Type B pancreatic cell (in vitro differentiated cells): ENCODE measurements around the gene ARL4C. TPM values are rescaled to one million over a fixed set of nuclear protein-coding genes. Genes with fewer than 3 reads are reported as not detected.

Experiments
- DNase-seq: peaks from one replicate; pipeline ENCODE4 v3.0.0; 2021; ENCODE audit warnings: mixed read lengths; ENCODE audit not compliant: unreplicated experiment; ENCODE audit errors: extremely low spot score
- H3K27ac Mint-ChIP-seq: 2 replicates; pipeline ENCODE4 v1.8.0; 2021; ENCODE audit warnings: mild to moderate bottlenecking, mixed read lengths
- H3K27me3 Mint-ChIP-seq: 2 replicates; pipeline ENCODE4 v1.8.0; 2021; ENCODE audit warnings: mixed read lengths
- H3K36me3 Mint-ChIP-seq: 2 replicates; pipeline ENCODE4 v1.8.0; 2021; ENCODE audit warnings: mixed read lengths
- H3K4me1 Mint-ChIP-seq: one replicate; pipeline ENCODE4 v1.8.0; 2021; ENCODE audit warnings: mixed read lengths; ENCODE audit not compliant: unreplicated experiment
- H3K4me3 Mint-ChIP-seq: 2 replicates; pipeline ENCODE4 v1.8.0; 2021; ENCODE audit warnings: mild to moderate bottlenecking, mixed read lengths
- H3K9me3 Mint-ChIP-seq: 2 replicates; pipeline ENCODE4 v1.8.0; 2021; ENCODE audit warnings: mixed read lengths
- total RNA-seq: library from RNA; stranded (reverse); gene quantifications from 2 replicates; pipeline ENCODE4 v1.2.1, GENCODE V29; 2021; ENCODE audit warnings: low replicate concordance
- TF ChIP-seq, protein P1 (sequence below): fragments of 200-600 bp; sonication (generic); conservative IDR thresholded peaks from 2 replicates; pipeline ENCODE4 v1.5.0; 2021; ENCODE audit warnings: antibody characterized with exemption, mild to moderate bottlenecking

ARL4C gene
- total RNA-seq, 1 donor from 2014 or later: 72.1 TPM

- no peaks in the 10 kb centered on the region for H3K27me3 Mint-ChIP-seq
- H3K4me1 Mint-ChIP-seq: peaks cover 7% of the 10 kb centered on the region
- peaks cover under 1% of the 10 kb centered on the region for H3K9me3 Mint-ChIP-seq
- TF ChIP-seq, protein P1, sequence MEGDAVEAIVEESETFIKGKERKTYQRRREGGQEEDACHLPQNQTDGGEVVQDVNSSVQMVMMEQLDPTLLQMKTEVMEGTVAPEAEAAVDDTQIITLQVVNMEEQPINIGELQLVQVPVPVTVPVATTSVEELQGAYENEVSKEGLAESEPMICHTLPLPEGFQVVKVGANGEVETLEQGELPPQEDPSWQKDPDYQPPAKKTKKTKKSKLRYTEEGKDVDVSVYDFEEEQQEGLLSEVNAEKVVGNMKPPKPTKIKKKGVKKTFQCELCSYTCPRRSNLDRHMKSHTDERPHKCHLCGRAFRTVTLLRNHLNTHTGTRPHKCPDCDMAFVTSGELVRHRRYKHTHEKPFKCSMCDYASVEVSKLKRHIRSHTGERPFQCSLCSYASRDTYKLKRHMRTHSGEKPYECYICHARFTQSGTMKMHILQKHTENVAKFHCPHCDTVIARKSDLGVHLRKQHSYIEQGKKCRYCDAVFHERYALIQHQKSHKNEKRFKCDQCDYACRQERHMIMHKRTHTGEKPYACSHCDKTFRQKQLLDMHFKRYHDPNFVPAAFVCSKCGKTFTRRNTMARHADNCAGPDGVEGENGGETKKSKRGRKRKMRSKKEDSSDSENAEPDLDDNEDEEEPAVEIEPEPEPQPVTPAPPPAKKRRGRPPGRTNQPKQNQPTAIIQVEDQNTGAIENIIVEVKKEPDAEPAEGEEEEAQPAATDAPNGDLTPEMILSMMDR: no peak
- peaks cover 11% of the 10 kb centered on the region for H3K36me3 Mint-ChIP-seq
- H3K27ac Mint-ChIP-seq: no peak overlapping the region
- no peak overlapping the region for H3K4me3 Mint-ChIP-seq
- DNase-seq: no peak
Measured at GRCh38 chr2:234480337-234480736, 16.5 kb downstream of the ARL4C start.

DNA sequence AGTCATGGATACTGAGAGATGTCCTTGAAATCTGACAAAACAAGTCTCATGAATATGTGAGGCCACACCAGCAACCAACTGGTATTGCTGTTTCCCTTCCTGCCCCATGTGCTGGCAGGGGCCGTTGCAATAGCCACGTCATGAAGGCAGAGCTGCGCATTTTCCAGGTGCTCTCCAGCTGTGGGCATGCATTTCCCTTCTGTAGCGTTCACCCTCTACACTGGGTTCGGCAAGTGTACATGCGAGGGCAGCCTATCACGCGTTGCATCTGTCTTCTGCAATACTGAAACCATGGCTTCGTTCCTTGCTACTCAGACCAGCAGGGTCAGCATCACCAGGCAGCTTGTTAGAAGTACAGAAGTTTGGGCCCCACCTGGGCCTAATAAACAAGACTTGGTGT is 17.4 kb downstream of the ARL4C start:
- no peak overlapping the region for H3K27ac Mint-ChIP-seq
- TF ChIP-seq, protein P1: no peak
- no peak for DNase-seq
- no peaks in the 10 kb centered on the region for H3K27me3 Mint-ChIP-seq
- H3K9me3 Mint-ChIP-seq: peaks cover 5% of the 10 kb centered on the region
- H3K4me3 Mint-ChIP-seq: no peak overlapping the region
- peaks cover 4% of the 10 kb centered on the region for H3K36me3 Mint-ChIP-seq
- peaks cover 7% of the 10 kb centered on the region for H3K4me1 Mint-ChIP-seq

DNA sequence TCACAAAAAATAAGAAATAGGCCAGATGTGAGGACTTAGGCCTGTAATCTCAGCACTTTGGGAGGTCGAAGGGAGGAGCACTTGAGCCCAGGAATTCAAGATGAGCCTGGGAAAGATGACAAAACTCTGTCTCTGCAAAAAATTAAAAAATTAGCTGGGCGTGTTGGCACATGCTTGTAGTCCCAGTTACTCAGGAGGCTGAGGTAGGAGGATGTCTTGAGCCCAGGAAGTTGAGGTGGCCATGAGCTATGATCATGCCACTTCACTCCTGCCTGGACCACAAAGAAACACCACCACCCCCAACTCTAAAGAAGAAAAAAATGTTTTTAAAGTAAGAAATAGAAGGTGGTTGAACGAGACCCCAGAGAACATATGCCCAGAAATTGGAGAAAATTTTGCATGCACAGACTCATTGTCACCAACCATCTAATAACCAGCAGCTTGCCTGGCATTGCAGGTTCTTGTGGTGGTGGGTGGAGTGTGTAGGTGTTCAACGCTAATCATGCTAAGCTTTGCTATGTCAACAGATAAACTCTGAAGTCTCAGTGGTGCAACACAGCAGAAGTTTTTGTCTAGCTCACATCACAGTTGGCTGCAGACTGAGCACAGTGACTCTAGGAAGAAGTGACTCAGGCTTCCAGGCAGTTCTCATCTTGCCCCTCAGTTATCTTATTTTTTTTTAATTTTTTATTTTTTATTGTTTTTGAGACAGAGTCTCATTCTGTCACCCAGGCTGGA is 18.6 kb downstream of the ARL4C start:
- H3K4me1 Mint-ChIP-seq: peaks cover 7% of the 10 kb centered on the region
- DNase-seq: no peak
- TF ChIP-seq, protein P1: no peak
- peaks cover 3% of the 10 kb centered on the region for H3K36me3 Mint-ChIP-seq
- H3K27me3 Mint-ChIP-seq: no peaks in the 10 kb centered on the region
- peaks cover 5% of the 10 kb centered on the region for H3K9me3 Mint-ChIP-seq
- no peak overlapping the region for H3K4me3 Mint-ChIP-seq
- H3K27ac Mint-ChIP-seq: no peak overlapping the region

- Mint-ChIP-seq H3K4me1 (peaks cover 7% of the 10 kb centered on the region), H3K4me3 (no peak overlapping the region), H3K9me3 (peaks cover 5% of the 10 kb centered on the region), H3K36me3 (peaks cover 3% of the 10 kb centered on the region), H3K27ac (no peak overlapping the region), H3K27me3 (no peaks in the 10 kb centered on the region)
- TF ChIP-seq, protein P1: no peak
- DNase-seq: no peak
Measured at GRCh38 chr2:234476766-234477165, 20.1 kb downstream of the ARL4C start.

- no peak overlapping the region for H3K4me3 Mint-ChIP-seq
- peaks cover 5% of the 10 kb centered on the region for H3K9me3 Mint-ChIP-seq
- no peak overlapping the region for H3K27ac Mint-ChIP-seq
- H3K36me3 Mint-ChIP-seq: no peaks in the 10 kb centered on the region
- H3K4me1 Mint-ChIP-seq: peaks cover 3% of the 10 kb centered on the region
- no peak for DNase-seq
- no peaks in the 10 kb centered on the region for H3K27me3 Mint-ChIP-seq
- TF ChIP-seq, protein P1: no peak
Measured at GRCh38 chr2:234474654-234475053, 22.2 kb downstream of the ARL4C start.
